K562 (cell line): ENCODE measurements around the gene PTPN7. TPM values are rescaled to one million over a fixed set of nuclear protein-coding genes. Genes with fewer than 3 reads are reported as not detected.

Source experiments
- NFE2 ChIP-seq: IDR thresholded peaks from 2 replicates; pipeline ENCODE4 v1.6.1; 2014; ENCODE audit warnings: antibody characterized with exemption, low read depth
- PHB ChIP-seq: fragments of 250-450 bp; sonication (Bioruptor Pico); IDR thresholded peaks from 2 replicates; pipeline ENCODE4 v1.5.0; 2021
- RREB1 ChIP-seq: fragments of 250-450 bp; sonication (Bioruptor Pico); IDR thresholded peaks from 2 replicates; pipeline ENCODE4 v1.4.0; 2020
- TEAD2 ChIP-seq: fragments of 450-650 bp; IDR thresholded peaks from 2 replicates; pipeline ENCODE4 v1.6.1; 2016; ENCODE audit warnings: missing genetic modification characterization, control low read depth, missing compliant biosample characterization
- ZBED1 ChIP-seq: IDR thresholded peaks from 2 replicates; pipeline ENCODE4 v1.6.1; 2014
- ZNF133 ChIP-seq: fragments of 250-450 bp; sonication (Bioruptor Pico); IDR thresholded peaks from 2 replicates; pipeline ENCODE4 v1.4.0; 2020; ENCODE audit warnings: mild to moderate bottlenecking
- ZNF75A ChIP-seq: fragments of 450-650 bp; formaldehyde crosslinking; IDR thresholded peaks from 2 replicates; pipeline ENCODE4 v1.4.0; 2020; ENCODE audit warnings: mild to moderate bottlenecking
- polyA plus RNA-seq, 8 experiments: library from polyadenylated mRNA; depleted of rRNA in 4 of 8; stranded (reverse) in 5 of 8; unstranded in 3 of 8; fragments of >200 nt; fragmentation: Nextera tagmentation in 2 of 8; fragmentation: Illumina TruSeq in 1 of 8; extraction: Ambion mirVana in 2 of 8; extraction: Trizol in 1 of 8; gene quantifications; 2 replicates each; pipeline versions ENCODE4 v1.2.1 to v1.2.3, GENCODE V29; 2011 to 2014; ENCODE audit warnings: inconsistent platforms in 1 of 8, missing spikeins in 1 of 8
- total RNA-seq, 7 experiments: library from RNA; depleted of rRNA in 6 of 7; stranded (reverse); fragments of >200 nt in 6 of 7; fragmentation: Illumina TruSeq in 2 of 7; extraction: Trizol in 2 of 7; gene quantifications; 2 replicates each; pipeline versions ENCODE4 v1.2.1 to v1.2.3, GENCODE V29; 2011 to 2021; ENCODE audit warnings: low replicate concordance in 1 of 7

Gene PTPN7
- total and polyA plus RNA-seq, 9 of the 15 experiments (the other 6 are each of a cell fraction or from before 2014, with no cell fraction given) = 18.7 to 144 (median 120) TPM

GRCh38 chr1:202182040-202182877, 21.9 kb upstream of the PTPN7 start (continued):
- TF ChIP-seq RREB1 (no peak), ZBED1 (no peak), ZNF75A (CRISPR knock-in tag) (no peak), TEAD2 (tag) (no peak), NFE2 (no peak), PHB (CRISPR knock-in tag) (no peak), ZNF133 (CRISPR knock-in tag) (no peak)
